Measurements from ENCODE around the gene ATP6V0D1. TPM values are rescaled to one million over a fixed set of nuclear protein-coding genes. Genes with fewer than 3 reads are reported as not detected.

Gene ATP6V0D1
- total RNA-seq, 1 experiment from 2014 or later: 43.0 TPM

DNA sequence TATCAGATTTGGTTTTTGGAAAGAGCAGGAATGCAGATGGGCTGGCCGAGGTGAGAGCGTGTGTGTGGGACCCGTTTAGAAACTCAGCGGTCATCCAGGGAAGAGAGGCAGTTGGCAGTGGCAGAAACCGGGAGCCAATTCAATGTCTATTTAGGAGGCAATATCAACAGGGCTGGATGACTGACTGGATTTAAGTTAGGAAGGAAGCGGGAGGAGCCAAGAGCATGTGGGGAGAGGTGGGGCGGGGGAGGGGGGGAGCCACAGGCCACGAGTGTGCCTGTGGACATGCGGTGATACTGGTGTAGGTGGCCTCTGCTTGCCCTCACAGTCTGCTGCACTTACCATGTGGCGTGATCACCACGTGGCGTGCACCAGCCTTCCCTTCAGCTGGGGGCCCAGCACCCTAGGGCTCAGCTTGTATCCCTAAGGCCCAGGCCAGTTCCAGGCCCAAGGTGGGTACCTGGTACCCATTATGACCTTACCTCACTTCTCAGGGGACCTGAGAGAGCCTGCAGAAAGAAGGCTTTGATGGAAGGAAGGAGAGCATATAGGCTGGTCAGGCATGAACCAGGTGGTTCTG lies 76.9 kb downstream of the ATP6V0D1 start:
- H4K8ac ChIP-seq (replicated peaks; ENCODE audit: insufficient read length, low read depth, low read length): no peak overlapping the region

More for the DNA sequence above, 76.9 kb downstream of the ATP6V0D1 start:
- no peak overlapping the region for H2BK20ac ChIP-seq (ENCODE audit: low read depth, low read length, poor library complexity, severe bottlenecking)
- H2AFZ ChIP-seq (ENCODE audit: low read length): no peak overlapping the region
- no peak overlapping the region for H3K18ac ChIP-seq (ENCODE audit: insufficient read length, low read depth, low read length)
- no peak overlapping the region for H3K4ac ChIP-seq (ENCODE audit: low read depth, low read length)
- no peaks in the 10 kb centered on the region for H3K23me2 ChIP-seq (ENCODE audit: insufficient read length, low read depth, low read length, poor library complexity, severe bottlenecking)
- H4K5ac ChIP-seq (ENCODE audit: insufficient read length, low read depth, low read length): no peak overlapping the region
- H3K4me3 Mint-ChIP-seq: no peak overlapping the region
- H2BK120ac ChIP-seq (ENCODE audit: low read depth, low read length, poor library complexity, severe bottlenecking): no peak overlapping the region
- H3K79me2 ChIP-seq (ENCODE audit: insufficient read depth, low read length): no peaks in the 10 kb centered on the region
- H3K9ac ChIP-seq (ENCODE audit: extremely low read depth, insufficient read length, low read length): no peak overlapping the region
- H3K9me3 ChIP-seq (ENCODE audit: control insufficient read depth, low read depth, low read length): no peaks in the 10 kb centered on the region
- no peak overlapping the region for H3K56ac ChIP-seq (ENCODE audit: insufficient read length, low read depth, low read length)
- H2AK5ac ChIP-seq (ENCODE audit: insufficient read length, low read length): no peak overlapping the region
- no peak overlapping the region for H3K27ac ChIP-seq (ENCODE audit: insufficient read length, low read depth, low read length)
- peaks cover 29% of the 10 kb centered on the region for H3K27me3 Mint-ChIP-seq (ENCODE audit: low read depth)
- H3K23ac ChIP-seq (ENCODE audit: insufficient read length, low read depth, low read length): no peak overlapping the region
- H3K4me2 ChIP-seq (ENCODE audit: insufficient read depth, insufficient read length, low read length): no peak overlapping the region
- no peak overlapping the region for H3K14ac ChIP-seq (ENCODE audit: insufficient read depth, low read length)
- no CpG with 5 or more reads among the region's 12 CpGs for WGBS (ENCODE audit: extremely low coverage, insufficient read length, low lambda C conversion rate)
- H3K36me3 Mint-ChIP-seq (ENCODE audit: insufficient read depth in 1 of 3, low read depth in 3 of 3): peaks cover 0 to 4% (median 0%) of the 10 kb centered on the region in 3 experiments; a peak in 2 of 7 replicates
- H3K27ac Mint-ChIP-seq: peak overlapping the region in 1 of 3 experiments; percentile 60; a peak in 1 of 7 replicates
- H3K9me3 Mint-ChIP-seq: no peaks in the 10 kb centered on the region
- peaks cover 2% of the 10 kb centered on the region for H4K20me1 ChIP-seq (ENCODE audit: control insufficient read depth, insufficient read depth, insufficient read length)
- H3K4me1 ChIP-seq (ENCODE audit: insufficient read depth, low read length): peaks cover 8% of the 10 kb centered on the region; the same call in 1 of the 2 replicates
- H2BK12ac ChIP-seq (ENCODE audit: insufficient read length, low read depth, low read length): no peak overlapping the region
- no peaks in the 10 kb centered on the region for H3K79me1 ChIP-seq (ENCODE audit: insufficient read depth, low read depth, low read length, poor library complexity, severe bottlenecking)
- TF ChIP-seq, protein P1, sequence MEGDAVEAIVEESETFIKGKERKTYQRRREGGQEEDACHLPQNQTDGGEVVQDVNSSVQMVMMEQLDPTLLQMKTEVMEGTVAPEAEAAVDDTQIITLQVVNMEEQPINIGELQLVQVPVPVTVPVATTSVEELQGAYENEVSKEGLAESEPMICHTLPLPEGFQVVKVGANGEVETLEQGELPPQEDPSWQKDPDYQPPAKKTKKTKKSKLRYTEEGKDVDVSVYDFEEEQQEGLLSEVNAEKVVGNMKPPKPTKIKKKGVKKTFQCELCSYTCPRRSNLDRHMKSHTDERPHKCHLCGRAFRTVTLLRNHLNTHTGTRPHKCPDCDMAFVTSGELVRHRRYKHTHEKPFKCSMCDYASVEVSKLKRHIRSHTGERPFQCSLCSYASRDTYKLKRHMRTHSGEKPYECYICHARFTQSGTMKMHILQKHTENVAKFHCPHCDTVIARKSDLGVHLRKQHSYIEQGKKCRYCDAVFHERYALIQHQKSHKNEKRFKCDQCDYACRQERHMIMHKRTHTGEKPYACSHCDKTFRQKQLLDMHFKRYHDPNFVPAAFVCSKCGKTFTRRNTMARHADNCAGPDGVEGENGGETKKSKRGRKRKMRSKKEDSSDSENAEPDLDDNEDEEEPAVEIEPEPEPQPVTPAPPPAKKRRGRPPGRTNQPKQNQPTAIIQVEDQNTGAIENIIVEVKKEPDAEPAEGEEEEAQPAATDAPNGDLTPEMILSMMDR (conservative IDR thresholded peaks at IDR 0.05): no peak
- H3K27me3 ChIP-seq (ENCODE audit: insufficient read depth, low read length): no peaks in the 10 kb centered on the region
- no peak overlapping the region for H3T11ph ChIP-seq (ENCODE audit: low read length)
- H2BK15ac ChIP-seq (ENCODE audit: low read depth, low read length): no peak overlapping the region
- H3K4me1 Mint-ChIP-seq: peaks cover 40 to 44% of the 10 kb centered on the region in 2 experiments
- no peak overlapping the region for H2BK5ac ChIP-seq (ENCODE audit: insufficient read length, low read length)
- H4K91ac ChIP-seq (ENCODE audit: insufficient read length, low read depth, low read length): no peak overlapping the region
- DNase-seq: no peak

Measured in H9 (cell line).